H1 (cell line): Measurements from ENCODE around the gene SLC44A5. TPM values are rescaled to one million over a fixed set of nuclear protein-coding genes. Genes with fewer than 3 reads are reported as not detected.

Experiments
- CTCF ChIA-PET: fragments of 300-600 bp; sonication (Branson Sonifier 250); formaldehyde crosslinking; loops from one replicate; lab custom pipeline; 2021; ENCODE audit not compliant: partially characterized antibody; lab: Charles Lee
- POLR2A ChIA-PET: fragments of 300-600 bp; sonication (Branson Sonifier 250); formaldehyde crosslinking; loops from one replicate; lab custom pipeline; 2021; ENCODE audit warnings: inconsistent platforms; ENCODE audit not compliant: partially characterized antibody; lab: Charles Lee
- DNase-seq, 2 experiments: peaks; one replicate each; pipeline versions ENCODE4 v3.0.0 to v3.0.0-alpha.2; 2010 to 2022; ENCODE audit warnings: low spot score in 2 of 2, low read depth in 1 of 2, mixed read lengths in 1 of 2
- FAIRE-seq: peaks from 2 replicates; lab custom pipeline; 2011; peaks lifted over from hg19 to GRCh38; lab: Jason Lieb, UNC
- H2AFZ ChIP-seq: 2 replicates; pipeline ENCODE4 v1.8.1; 2012; ENCODE audit warnings: low read length, inconsistent platforms
- H2AK5ac ChIP-seq: 2 replicates; pipeline ENCODE4 v1.6.1; 2013; ENCODE audit warnings: low read depth, low read length
- H2BK120ac ChIP-seq: replicated peaks from 2 replicates; pipeline ENCODE3; 2013; ENCODE audit warnings: low read depth, low read length, inconsistent platforms
- H2BK12ac ChIP-seq: 2 replicates; pipeline ENCODE4 v1.6.1; 2013; ENCODE audit warnings: low read depth, low read length
- H2BK15ac ChIP-seq: 2 replicates; pipeline ENCODE4 v1.6.1; 2013; ENCODE audit warnings: low read length
- H2BK20ac ChIP-seq: 2 replicates; pipeline ENCODE4 v1.6.1; 2013; ENCODE audit warnings: low read length
- H2BK5ac ChIP-seq: 2 replicates; pipeline ENCODE4 v1.6.1; 2013; ENCODE audit warnings: low read depth, low read length
- H3K14ac ChIP-seq: 2 replicates; pipeline ENCODE4 v1.6.1; 2013; ENCODE audit warnings: inconsistent platforms; ENCODE audit not compliant: insufficient read length
- H3K18ac ChIP-seq: 2 replicates; pipeline ENCODE4 v1.6.1; 2013; ENCODE audit warnings: low read length; ENCODE audit errors: extremely low read depth
- H3K23ac ChIP-seq: 2 replicates; pipeline ENCODE4 v1.6.1; 2013; ENCODE audit warnings: inconsistent platforms; ENCODE audit not compliant: insufficient read length
- H3K23me2 ChIP-seq: 2 replicates; pipeline ENCODE4 v1.6.1; 2013; ENCODE audit warnings: low read depth, low read length
- H3K27ac ChIP-seq: 2 replicates; pipeline ENCODE4 v1.6.1; 2011; ENCODE audit warnings: low read depth, low read length, inconsistent platforms
- H3K27me3 ChIP-seq, 4 experiments: replicated peaks in 1 of 4; 1 replicate in 1 of 4; 2 replicates in 3 of 4; pipeline versions ENCODE4 v1.6.1 to v1.8.1; 2011 to 2013; ENCODE audit warnings: low read length in 3 of 4, mild to moderate bottlenecking in 3 of 4, inconsistent platforms in 2 of 4, mixed read lengths in 2 of 4, moderate library complexity in 1 of 4; ENCODE audit not compliant: control insufficient read depth in 3 of 4, insufficient read depth in 3 of 4; ENCODE audit errors: extremely low read depth in 1 of 4
- H3K36me3 ChIP-seq, 4 experiments: 2 replicates each; pipeline versions ENCODE4 v1.6.1 to v1.8.1; 2011 to 2013; ENCODE audit warnings: mild to moderate bottlenecking in 4 of 4, low read length in 3 of 4, moderate library complexity in 2 of 4, control low read depth in 1 of 4, inconsistent platforms in 1 of 4; ENCODE audit not compliant: insufficient read depth in 4 of 4, control insufficient read depth in 2 of 4
- H3K4ac ChIP-seq: replicated peaks from 2 replicates; pipeline ENCODE3; 2013; ENCODE audit warnings: low read length, low read depth, mixed read lengths, inconsistent platforms; ENCODE audit not compliant: insufficient read length
- H3K4me1 ChIP-seq, 4 experiments: replicated peaks in 1 of 4; 1 replicate in 1 of 4; 2 replicates in 3 of 4; pipeline versions ENCODE4 v1.6.1 to v1.8.1; 2011 to 2013; ENCODE audit warnings: low read length in 3 of 4, inconsistent platforms in 2 of 4, mixed read lengths in 1 of 4; ENCODE audit not compliant: insufficient read depth in 4 of 4, control insufficient read depth in 3 of 4
- H3K4me2 ChIP-seq, 2 experiments: 2 replicates each; pipeline versions ENCODE4 v1.6.1 to v1.8.1; 2011 to 2013; ENCODE audit warnings: low read depth in 2 of 2, low read length in 2 of 2, control low read depth in 1 of 2, inconsistent platforms in 1 of 2, mild to moderate bottlenecking in 1 of 2; ENCODE audit not compliant: insufficient read depth in 1 of 2
- H3K4me3 ChIP-seq, 4 experiments: fragments of 200-600, 300-600 bp in 1 of 4; sonication (generic), shearing (Covaris generic), sonication (Bioruptor Twin) in 1 of 4; 2 replicates each; pipeline versions ENCODE4 v1.5.1 to v1.8.1; 2011 to 2016; ENCODE audit warnings: low read length in 4 of 4, low read depth in 3 of 4, control low read depth in 2 of 4, inconsistent platforms in 2 of 4, mild to moderate bottlenecking in 2 of 4, mixed read lengths in 1 of 4, moderate library complexity in 1 of 4; ENCODE audit not compliant: insufficient read depth in 2 of 4; ENCODE audit errors: extremely low read depth in 1 of 4
- H3K56ac ChIP-seq: replicated peaks from 2 replicates; pipeline ENCODE3; 2013; ENCODE audit warnings: low read depth, mild to moderate bottlenecking, mixed read lengths, low read length, inconsistent platforms; ENCODE audit not compliant: insufficient read length
- H3K79me1 ChIP-seq: 2 replicates; pipeline ENCODE4 v1.6.1; 2013; ENCODE audit warnings: low read depth, low read length, control low read depth
- H3K79me2 ChIP-seq, 2 experiments: 2 replicates each; pipeline versions ENCODE4 v1.6.1 to v1.8.1; 2012 to 2013; ENCODE audit warnings: low read length in 2 of 2, mild to moderate bottlenecking in 2 of 2, inconsistent platforms in 1 of 2; ENCODE audit not compliant: insufficient read depth in 2 of 2, control insufficient read depth in 1 of 2
- H3K9ac ChIP-seq, 4 experiments: replicated peaks in 1 of 4; 1 replicate in 1 of 4; 2 replicates in 3 of 4; pipeline versions ENCODE4 v1.6.1 to v1.8.1; 2011 to 2013; ENCODE audit warnings: low read depth in 3 of 4, low read length in 3 of 4, control low read depth in 2 of 4, mild to moderate bottlenecking in 2 of 4, moderate library complexity in 2 of 4, inconsistent platforms in 1 of 4; ENCODE audit errors: extremely low read depth in 1 of 4
- H3K9me3 ChIP-seq, 2 experiments: 2 replicates each; pipeline versions ENCODE4 v1.6.1 to v1.8.1; 2012 to 2013; ENCODE audit warnings: mild to moderate bottlenecking in 2 of 2, moderate library complexity in 2 of 2, control low read depth in 1 of 2, inconsistent platforms in 1 of 2, low read depth in 1 of 2, low read length in 1 of 2, mixed read lengths in 1 of 2; ENCODE audit not compliant: insufficient read depth in 2 of 2
- H4K20me1 ChIP-seq, 2 experiments: replicated peaks in 1 of 2; 2 replicates each; pipeline versions ENCODE3 to v1.8.1; 2011 to 2013; ENCODE audit warnings: inconsistent platforms in 2 of 2, low read length in 2 of 2, mild to moderate bottlenecking in 1 of 2; ENCODE audit not compliant: insufficient read depth in 2 of 2, control insufficient read depth in 1 of 2
- H4K5ac ChIP-seq: 2 replicates; pipeline ENCODE4 v1.6.1; 2013; ENCODE audit warnings: low read length, low read depth, mixed read lengths, inconsistent platforms; ENCODE audit not compliant: insufficient read length
- H4K8ac ChIP-seq: 2 replicates; pipeline ENCODE4 v1.8.0; 2013; ENCODE audit warnings: mild to moderate bottlenecking, moderate library complexity, low read length, inconsistent platforms; ENCODE audit not compliant: insufficient read depth; ENCODE audit errors: extremely low read depth
- H4K91ac ChIP-seq: replicated peaks from 2 replicates; pipeline ENCODE3; 2013; ENCODE audit warnings: low read length, mixed read lengths, inconsistent platforms; ENCODE audit not compliant: insufficient read length
- CEBPB ChIP-seq: IDR thresholded peaks from 2 replicates; pipeline ENCODE4 v1.6.1; 2012; ENCODE audit warnings: low read depth, low read length
- JUND ChIP-seq: IDR thresholded peaks from 2 replicates; pipeline ENCODE4 v1.6.1; 2011; ENCODE audit warnings: mild to moderate bottlenecking, improper control_type of control experiment, low read length
- RNF2 ChIP-seq: fragments of 200-900, 300-1000 bp; sonication (generic); IDR thresholded peaks from 2 replicates; pipeline ENCODE4 v1.7.1; 2016; ENCODE audit warnings: borderline replicate concordance, low read depth, mild to moderate bottlenecking, antibody characterized with exemption, low read length; ENCODE audit not compliant: poor library complexity, severe bottlenecking; ENCODE audit errors: missing control alignments
- SP4 ChIP-seq: IDR thresholded peaks from 2 replicates; pipeline ENCODE4 v1.6.1; 2012; ENCODE audit warnings: low read length, inconsistent platforms
- ZNF274 ChIP-seq: IDR thresholded peaks from 2 replicates; pipeline ENCODE4 v1.7.0; 2012; ENCODE audit warnings: low read length, borderline replicate concordance; ENCODE audit errors: extremely low read depth
- WGBS, 2 experiments: shearing (Covaris generic) in 1 of 2; methylation state at CpG; one replicate each; pipeline versions ENCODE4 v1.1.6 to v1.1.7; 2013 to 2015; ENCODE audit warnings: low lambda C conversion rate in 2 of 2, mixed read lengths in 2 of 2, inconsistent platforms in 1 of 2, low coverage in 1 of 2, missing lambda C conversion rate in 1 of 2; ENCODE audit not compliant: insufficient replicate concordance in 2 of 2, insufficient coverage in 1 of 2, insufficient read length in 1 of 2; ENCODE audit errors: extremely low coverage in 1 of 2, missing lambda C conversion rate in 1 of 2; 5-methylcytosine and 5-hydroxymethylcytosine counted together
- polyA plus RNA-seq, 7 experiments: library from polyadenylated mRNA; depleted of rRNA in 3 of 7; stranded (reverse) in 5 of 7; unstranded in 2 of 7; fragments of >200 nt in 5 of 7; fragments of 200-250 nt in 2 of 7; gene quantifications; 1 replicate in 5 of 7; 2 replicates in 1 of 7; 4 replicates in 1 of 7; pipeline versions ENCODE4 v1.2.1 to v1.2.3, GENCODE V29; 2011 to 2013; ENCODE audit warnings: missing spikeins in 2 of 7, mixed read lengths in 2 of 7
- total RNA-seq: library from RNA; stranded (reverse); fragmentation: NEBNext Ultra II Directional; extraction: Animal tissue kit (Norgen Biotek cat#: 25700); gene quantifications from 2 replicates; pipeline ENCODE4 v1.2.1, GENCODE V29; 2021

Gene SLC44A5
- total and polyA plus RNA-seq, 2 of the 8 experiments (the other 6 are each of a cell fraction or from before 2014, with no cell fraction given): 1.8 to 3.3 TPM

DNA sequence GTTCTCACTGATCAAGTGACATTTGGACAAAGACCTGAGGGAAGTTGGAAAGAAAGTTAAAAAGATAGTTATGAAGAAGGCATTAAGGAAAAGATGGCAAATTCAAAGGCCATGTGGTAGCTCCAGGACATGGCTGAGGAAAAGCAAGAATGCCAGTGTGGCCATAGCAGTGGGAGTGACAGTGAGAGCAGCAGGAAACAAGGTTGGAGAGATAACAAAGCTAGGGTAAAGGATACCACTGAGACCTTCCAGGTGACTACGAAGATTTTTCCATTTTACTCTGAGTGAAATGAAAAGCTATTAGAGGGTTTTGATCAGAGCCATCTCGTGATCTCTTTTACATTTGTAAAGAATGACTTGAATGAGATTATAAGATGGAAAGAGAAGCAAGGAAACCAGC lies 170.6 kb downstream of the SLC44A5 start:
- 93% methylated on average over 2 of the region's 2 CpGs; no CpG with 5 or more reads in 1 of the 2 experiments for WGBS, 2 experiments
- no peak overlapping the region for H3K4me2 ChIP-seq

More for the DNA sequence above, 170.6 kb downstream of the SLC44A5 start:
- Histone ChIP-seq H2BK20ac (no peak overlapping the region), H3K4me1 (no peaks in the 10 kb centered on the region), H2BK120ac (no peak overlapping the region), H2AK5ac (no peak overlapping the region), H3K36me3 (no peaks in the 10 kb centered on the region), H3K4ac (no peak overlapping the region), H3K56ac (no peak overlapping the region), H3K9me3 (no peaks in the 10 kb centered on the region), H3K79me1 (no peaks in the 10 kb centered on the region), H4K5ac (no peak overlapping the region), H3K27me3 (no peaks in the 10 kb centered on the region), H4K20me1 (no peaks in the 10 kb centered on the region), H3K23me2 (no peaks in the 10 kb centered on the region), H4K8ac (no peak overlapping the region), H3K9ac (no peak overlapping the region), H3K27ac (no peak overlapping the region), H3K18ac (no peak overlapping the region), H2BK12ac (no peak overlapping the region), H3K79me2 (no peaks in the 10 kb centered on the region)
- FAIRE-seq (no peak), DNase-seq (no peak)
- POLR2A ChIA-PET: no interaction called here
- TF ChIP-seq SP4: no peak
- no peak for TF ChIP-seq RNF2
- TF ChIP-seq ZNF274: no peak
- no peak for TF ChIP-seq JUND
- TF ChIP-seq CEBPB: no peak
- TF ChIP-seq, all 59 proteins: peak for 0
- Histone ChIP-seq H2BK15ac (no peak overlapping the region), H3K4me3 (no peak overlapping the region), H2BK5ac (no peak overlapping the region), H2AFZ (no peak overlapping the region), H3K23ac (no peak overlapping the region), H4K91ac (no peak overlapping the region), H3K14ac (no peak overlapping the region)
- CTCF ChIA-PET: interaction anchor here (0.8 to 1.4 kb wide), 3 partner anchors 9 to 208 kb away, joined by 3 to 5 read pairs (median 3); no protein-coding TSS in a partner anchor
